ENCODE data around the gene SEMA4D. TPM values are rescaled to one million over a fixed set of nuclear protein-coding genes. Genes with fewer than 3 reads are reported as not detected.

SEMA4D gene
- total and polyA plus RNA-seq, 8 donors: 20.0 to 71.9 (median 25.6) TPM

DNA sequence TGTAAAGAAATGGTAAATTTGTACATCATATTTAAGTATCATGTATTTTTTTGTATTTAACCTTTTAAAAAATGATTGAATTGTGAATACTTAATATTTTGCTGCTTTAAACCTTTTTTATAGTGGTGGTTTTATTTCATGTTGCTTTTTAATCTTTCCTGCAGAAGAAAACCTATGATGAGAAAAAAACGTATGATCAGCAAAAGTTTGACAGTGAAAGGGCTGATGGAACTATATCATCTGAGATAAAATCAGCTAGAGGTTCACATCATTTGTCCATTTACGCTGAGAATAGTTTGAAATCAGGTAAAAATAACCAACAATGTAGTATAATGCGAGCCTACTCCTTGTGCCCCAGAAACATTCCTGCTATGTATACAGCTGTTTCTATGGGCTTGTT, 172.2 kb downstream of the SEMA4D start:
- Histone ChIP-seq H3K36me3 (peaks cover 0 to 55% of the 10 kb centered on the region in 2 donors), H3K27ac (no peak overlapping the region), H3K4me1 (peaks cover 0 to 36% of the 10 kb centered on the region in 2 donors), H3K27me3 (no peaks in the 10 kb centered on the region), H3K9me3 (no peaks in the 10 kb centered on the region), H3K4me3 (no peak overlapping the region)
- ATAC-seq: no peak
- intact Hi-C loops (cut with DNase I): no loop called here
- TF ChIP-seq CTCF (IDR thresholded peaks at IDR 0.05): no peak
- no peak for DNase-seq

- Histone ChIP-seq H3K27ac (no peak overlapping the region), H3K4me1 (peaks cover 5 to 53% of the 10 kb centered on the region in 2 donors), H3K27me3 (no peaks in the 10 kb centered on the region), H3K4me3 (no peak overlapping the region), H3K9me3 (no peaks in the 10 kb centered on the region), H3K36me3 (peaks cover 0 to 31% of the 10 kb centered on the region in 2 donors)
- no peak for ATAC-seq
- intact Hi-C loops (cut with DNase I): no loop called here
- TF ChIP-seq CTCF (IDR thresholded peaks at IDR 0.05): no peak
- no peak for DNase-seq
These were observed 174.5 kb downstream of the SEMA4D start for GRCh38 chr9:89323390-89323789.

- DNase-seq: peak in 1 of 4 donors; percentile 13
- TF ChIP-seq CTCF (IDR thresholded peaks at IDR 0.05): no peak
- Histone ChIP-seq H3K4me1 (peaks cover 15 to 68% of the 10 kb centered on the region in 2 donors), H3K27me3 (no peaks in the 10 kb centered on the region), H3K27ac (peak overlapping the region; percentile 99 to 100), H3K9me3 (no peaks in the 10 kb centered on the region), H3K4me3 (peak overlapping the region; percentile 41 to 59), H3K36me3 (peaks cover 0 to 14% of the 10 kb centered on the region in 2 donors)
- peak; percentile 4 for ATAC-seq
- intact Hi-C loops (cut with DNase I): loop anchor here in 1 of 2 donors (5.0 kb wide), 1 partner anchor 228 kb away; no protein-coding TSS in a partner anchor
These were observed 178.7 kb downstream of the SEMA4D start for GRCh38 chr9:89319015-89319905.

- Histone ChIP-seq H3K27ac (peak within 1 kb of the TSS; percentile 99 to 100), H3K27me3 (no peaks in the 10 kb centered on the region), H3K36me3 (peaks cover 0 to 14% of the 10 kb centered on the region in 2 donors), H3K9me3 (no peaks in the 10 kb centered on the region), H3K4me1 (peaks cover 24 to 68% of the 10 kb centered on the region in 2 donors), H3K4me3 (peak within 1 kb of the TSS; percentile 41 to 59)
- intact Hi-C loops (cut with DNase I): loop anchor here in 1 of 2 donors (5.0 kb wide), 1 partner anchor 229 kb away; no protein-coding TSS in a partner anchor
- ATAC-seq: peak; percentile 97
- DNase-seq: peak; percentile 97 to 99 (median 98)
- TF ChIP-seq CTCF (IDR thresholded peaks at IDR 0.05): peak; percentile 59 to 60
These were observed 179.5 kb downstream of the SEMA4D start, which contains the start of gene SECISBP2 for GRCh38 chr9:89318123-89319014. Gene SECISBP2 (plus strand): TSS chr9:89318500. CDS start chr9:89318577, 77 bp downstream.
